CD14-positive monocyte (primary cell): ENCODE results near the gene RASSF4. TPM values are rescaled to one million over a fixed set of nuclear protein-coding genes. Genes with fewer than 3 reads are reported as not detected.

ENCODE experiments used
- DNase-seq, 3 donors: peaks; one replicate each; pipeline ENCODE4 v3.0.0-alpha.2; 2011 to 2022
- H2AFZ ChIP-seq: 2 replicates; pipeline ENCODE4 v1.6.0; 2012; ENCODE audit warnings: mild to moderate bottlenecking, low read depth, low read length, inconsistent platforms; ENCODE audit not compliant: insufficient read depth, poor library complexity, severe bottlenecking
- H3K27ac ChIP-seq, 2 donors: 1 replicate in 1 of 2; 2 replicates in 1 of 2; pipeline ENCODE4 v1.5.1; 2012 to 2013; ENCODE audit warnings: low read length in 2 of 2, control low read depth in 1 of 2, inconsistent platforms in 1 of 2, low read depth in 1 of 2, mild to moderate bottlenecking in 1 of 2
- H3K27me3 ChIP-seq, 2 donors: one replicate each; pipeline versions ENCODE4 v1.6.0 to v1.6.1; 2011 to 2013; ENCODE audit warnings: low read length in 2 of 2; ENCODE audit not compliant: control insufficient read depth in 2 of 2, insufficient read depth in 2 of 2
- H3K36me3 ChIP-seq, 2 donors: replicated peaks in 1 of 2; 1 replicate in 1 of 2; 2 replicates in 1 of 2; pipeline versions ENCODE4 v1.5.1 to v1.6.1; 2012 to 2013; ENCODE audit warnings: low read length in 2 of 2, control low read depth in 1 of 2, inconsistent platforms in 1 of 2, mild to moderate bottlenecking in 1 of 2; ENCODE audit not compliant: insufficient read depth in 2 of 2, control insufficient read depth in 1 of 2
- H3K4me1 ChIP-seq, 2 donors: 1 replicate in 1 of 2; 2 replicates in 1 of 2; pipeline versions ENCODE4 v1.5.1 to v1.6.1; 2012 to 2013; ENCODE audit warnings: low read length in 2 of 2, control low read depth in 1 of 2, inconsistent platforms in 1 of 2, mild to moderate bottlenecking in 1 of 2, moderate library complexity in 1 of 2; ENCODE audit not compliant: insufficient read depth in 2 of 2, control insufficient read depth in 1 of 2
- H3K4me2 ChIP-seq: replicated peaks from 2 replicates; pipeline ENCODE3; 2012; ENCODE audit warnings: low read length, moderate library complexity, mild to moderate bottlenecking; ENCODE audit not compliant: poor library complexity, severe bottlenecking; ENCODE audit errors: extremely low read depth
- H3K4me3 ChIP-seq, 3 experiments: fragments of 200-600 bp in 1 of 3; sonication (generic) in 1 of 3; replicated peaks in 1 of 3; 1 replicate in 2 of 3; 2 replicates in 1 of 3; pipeline ENCODE4 v1.5.1; 2011 to 2013; ENCODE audit warnings: low read length in 3 of 3, mild to moderate bottlenecking in 3 of 3, control low read depth in 2 of 3, low read depth in 2 of 3, inconsistent platforms in 1 of 3, moderate library complexity in 1 of 3
- H3K79me2 ChIP-seq: 2 replicates; pipeline ENCODE4 v1.6.0; 2012; ENCODE audit warnings: mild to moderate bottlenecking, control low read depth, inconsistent platforms, low read length, moderate library complexity; ENCODE audit not compliant: insufficient read depth
- H3K9ac ChIP-seq: 2 replicates; pipeline ENCODE4 v1.6.0; 2017; ENCODE audit warnings: low read length, mild to moderate bottlenecking; ENCODE audit not compliant: insufficient read depth, poor library complexity, severe bottlenecking
- H3K9me3 ChIP-seq, 2 donors: replicated peaks in 1 of 2; 1 replicate in 1 of 2; 2 replicates in 1 of 2; pipeline versions ENCODE4 v1.5.1 to v1.6.1; 2012 to 2013; ENCODE audit warnings: low read length in 2 of 2, control low read depth in 1 of 2; ENCODE audit not compliant: control insufficient read depth in 1 of 2, insufficient read depth in 1 of 2
- H4K20me1 ChIP-seq: 2 replicates; pipeline ENCODE4 v1.6.0; 2012; ENCODE audit warnings: mild to moderate bottlenecking, low read length, control low read depth, moderate library complexity; ENCODE audit not compliant: insufficient read depth
- H3K27ac Mint-ChIP-seq, 7 donors: one replicate each; pipeline ENCODE4 v1.8.0; 2020; ENCODE audit warnings: mild to moderate bottlenecking in 7 of 7, mixed read lengths in 7 of 7, moderate library complexity in 6 of 7, inconsistent platforms in 2 of 7
- H3K27me3 Mint-ChIP-seq, 3 donors: one replicate each; pipeline ENCODE4 v1.8.0; 2021 to 2022; ENCODE audit warnings: low read depth in 3 of 3, mild to moderate bottlenecking in 3 of 3, mixed read lengths in 3 of 3, moderate library complexity in 3 of 3, inconsistent platforms in 1 of 3
- H3K36me3 Mint-ChIP-seq, 2 donors: one replicate each; pipeline ENCODE4 v1.8.0; 2020; ENCODE audit warnings: mixed read lengths in 2 of 2, inconsistent platforms in 1 of 2, mild to moderate bottlenecking in 1 of 2
- H3K4me1 Mint-ChIP-seq: one replicate; pipeline ENCODE4 v1.8.0; 2020; ENCODE audit warnings: mild to moderate bottlenecking, mixed read lengths
- H3K4me3 Mint-ChIP-seq, 2 donors: one replicate each; pipeline ENCODE4 v1.8.0; 2020; ENCODE audit warnings: mild to moderate bottlenecking in 2 of 2, mixed read lengths in 2 of 2, moderate library complexity in 1 of 2
- H3K9me3 Mint-ChIP-seq, 7 donors: one replicate each; pipeline ENCODE4 v1.8.0; 2020 to 2022; ENCODE audit warnings: mixed read lengths in 7 of 7, mild to moderate bottlenecking in 6 of 7, moderate library complexity in 6 of 7, inconsistent platforms in 2 of 7
- WGBS: methylation state at CpG from one replicate; pipeline ENCODE4 v1.1.5; 2013; ENCODE audit warnings: missing lambda C conversion rate; ENCODE audit not compliant: insufficient coverage; 5-methylcytosine and 5-hydroxymethylcytosine counted together
- intact Hi-C, 2 donors: fragments of 100-400 bp; cut with micrococcal nuclease; formaldehyde crosslinking; loops; one replicate each; pipeline versions ENCODE4 v1.15.0 to v1.15.1; 2023
- polyA plus RNA-seq, 3 donors: library from polyadenylated mRNA; depleted of rRNA in 1 of 3; unstranded in 2 of 3; stranded (reverse) in 1 of 3; fragments of 300-500 nt in 2 of 3; fragments of >200 nt in 1 of 3; fragmentation: Illumina TruSeq in 2 of 3; gene quantifications; 1 replicate in 2 of 3; 2 replicates in 1 of 3; pipeline ENCODE4 v1.2.3, GENCODE V29; 2012 to 2021
- TF ChIP-seq, protein P1 (sequence below): fragments of 200-600 bp; IDR thresholded peaks from one replicate; pipeline ENCODE4 v1.8.0; 2022; ENCODE audit warnings: antibody characterized with exemption, mild to moderate bottlenecking

The RASSF4 gene
- polyA plus RNA-seq, 3 donors, result 117 to 290 (median 120) TPM

DNA sequence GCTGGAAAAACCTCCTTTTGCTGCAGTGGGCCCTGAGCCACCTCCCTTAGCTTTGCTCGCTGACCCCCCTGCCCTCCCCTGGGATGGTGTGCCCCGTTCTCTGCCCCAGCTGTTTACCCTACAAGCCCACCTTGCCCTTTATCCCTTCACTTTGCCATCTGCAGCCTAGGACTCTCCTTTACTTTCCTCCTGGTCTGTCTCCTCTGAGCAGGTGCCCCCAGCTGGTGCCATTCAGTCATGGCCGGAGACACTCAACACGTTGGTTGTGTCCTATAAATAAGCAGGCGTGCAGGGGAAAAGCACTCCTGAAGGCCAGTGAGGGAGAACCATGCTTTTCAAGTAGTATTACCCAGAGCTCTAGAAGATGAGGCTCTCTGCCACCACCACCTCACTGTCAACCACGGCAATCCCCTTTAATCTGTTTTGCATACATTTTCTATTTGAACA is 6.1 kb downstream of the RASSF4 start:
- TF ChIP-seq, protein P1, sequence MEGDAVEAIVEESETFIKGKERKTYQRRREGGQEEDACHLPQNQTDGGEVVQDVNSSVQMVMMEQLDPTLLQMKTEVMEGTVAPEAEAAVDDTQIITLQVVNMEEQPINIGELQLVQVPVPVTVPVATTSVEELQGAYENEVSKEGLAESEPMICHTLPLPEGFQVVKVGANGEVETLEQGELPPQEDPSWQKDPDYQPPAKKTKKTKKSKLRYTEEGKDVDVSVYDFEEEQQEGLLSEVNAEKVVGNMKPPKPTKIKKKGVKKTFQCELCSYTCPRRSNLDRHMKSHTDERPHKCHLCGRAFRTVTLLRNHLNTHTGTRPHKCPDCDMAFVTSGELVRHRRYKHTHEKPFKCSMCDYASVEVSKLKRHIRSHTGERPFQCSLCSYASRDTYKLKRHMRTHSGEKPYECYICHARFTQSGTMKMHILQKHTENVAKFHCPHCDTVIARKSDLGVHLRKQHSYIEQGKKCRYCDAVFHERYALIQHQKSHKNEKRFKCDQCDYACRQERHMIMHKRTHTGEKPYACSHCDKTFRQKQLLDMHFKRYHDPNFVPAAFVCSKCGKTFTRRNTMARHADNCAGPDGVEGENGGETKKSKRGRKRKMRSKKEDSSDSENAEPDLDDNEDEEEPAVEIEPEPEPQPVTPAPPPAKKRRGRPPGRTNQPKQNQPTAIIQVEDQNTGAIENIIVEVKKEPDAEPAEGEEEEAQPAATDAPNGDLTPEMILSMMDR, result no peak
- peaks cover 40 to 62% of the 10 kb centered on the region in 2 donors for H3K36me3 Mint-ChIP-seq
- peaks cover 58% of the 10 kb centered on the region for H4K20me1 ChIP-seq
- H3K27ac ChIP-seq, result peak overlapping the region; percentile 73 to 81
- intact Hi-C loops, result loop anchor here in 1 of 2 donors (10.0 kb wide), 2 partner anchors 409 to 1059 kb away; partner anchors contain the start of gene ALOX5
- peak overlapping the region; percentile 48 to 63 for H3K4me3 Mint-ChIP-seq
- peaks cover 0 to 3% (median 0%) of the 10 kb centered on the region in 7 donors for H3K9me3 Mint-ChIP-seq
- H3K4me1 ChIP-seq, result peaks cover 98 to 100% of the 10 kb centered on the region in 2 donors
- H3K4me3 ChIP-seq, result peak overlapping the region in 1 of 3 experiments; percentile 96
- peaks cover 86% of the 10 kb centered on the region for H3K79me2 ChIP-seq
- DNase-seq, result no peak
- H3K4me1 Mint-ChIP-seq, result peaks cover 97% of the 10 kb centered on the region
- H3K9me3 ChIP-seq, result no peaks in the 10 kb centered on the region
- H3K36me3 ChIP-seq, result peaks cover 15 to 21% of the 10 kb centered on the region in 2 donors
- no peaks in the 10 kb centered on the region for H3K27me3 Mint-ChIP-seq
- H3K27me3 ChIP-seq, result no peaks in the 10 kb centered on the region
- H3K4me2 ChIP-seq, result peak overlapping the region; percentile 99
- no peak overlapping the region for H2AFZ ChIP-seq
- peak overlapping the region; percentile 83 to 98 (median 95) for H3K27ac Mint-ChIP-seq
- WGBS, result 88% methylated on average over 5 of the region's 6 CpGs
- peak overlapping the region; percentile 59 for H3K9ac ChIP-seq

- Histone ChIP-seq H3K36me3 (peaks cover 21 to 27% of the 10 kb centered on the region in 2 donors), H3K4me3 (peak overlapping the region in 1 of 3 experiments; percentile 96), H2AFZ (no peak overlapping the region), H3K27me3 (no peaks in the 10 kb centered on the region), H4K20me1 (peaks cover 52% of the 10 kb centered on the region), H3K4me2 (peak overlapping the region; percentile 99), H3K4me1 (peaks cover 98 to 100% of the 10 kb centered on the region in 2 donors), H3K79me2 (peaks cover 86% of the 10 kb centered on the region), H3K27ac (peak overlapping the region; percentile 73 to 81), H3K9me3 (no peaks in the 10 kb centered on the region), H3K9ac (peak overlapping the region; percentile 13)
- H3K27ac Mint-ChIP-seq, result peak overlapping the region; percentile 83 to 98 (median 95)
- TF ChIP-seq, protein P1, result no peak
- H3K36me3 Mint-ChIP-seq, result peaks cover 46 to 68% of the 10 kb centered on the region in 2 donors
- H3K4me3 Mint-ChIP-seq, result peak overlapping the region; percentile 48 to 63
- peaks cover 0 to 3% (median 0%) of the 10 kb centered on the region in 7 donors for H3K9me3 Mint-ChIP-seq
- no peaks in the 10 kb centered on the region for H3K27me3 Mint-ChIP-seq
- intact Hi-C loops, result loop anchor here in 1 of 2 donors (10.0 kb wide), 2 partner anchors 409 to 1059 kb away; partner anchors contain the start of gene ALOX5
- H3K4me1 Mint-ChIP-seq, result peaks cover 97% of the 10 kb centered on the region
- DNase-seq, result peak; percentile 20 to 88 (median 73)
- WGBS, result no CpG with 5 or more reads among the region's 8 CpGs
Measured at GRCh38 chr10:44966129-44966815, 6.7 kb downstream of the RASSF4 start.
